Measurements from ENCODE around the gene SYNGAP1. TPM values are rescaled to one million over a fixed set of nuclear protein-coding genes. Genes with fewer than 3 reads are reported as not detected.

The SYNGAP1 gene
- polyA plus RNA-seq, 1 donor (not counting 4 experiments of a cell fraction or from before 2014, with no cell fraction given), result 2.1 TPM

DNA sequence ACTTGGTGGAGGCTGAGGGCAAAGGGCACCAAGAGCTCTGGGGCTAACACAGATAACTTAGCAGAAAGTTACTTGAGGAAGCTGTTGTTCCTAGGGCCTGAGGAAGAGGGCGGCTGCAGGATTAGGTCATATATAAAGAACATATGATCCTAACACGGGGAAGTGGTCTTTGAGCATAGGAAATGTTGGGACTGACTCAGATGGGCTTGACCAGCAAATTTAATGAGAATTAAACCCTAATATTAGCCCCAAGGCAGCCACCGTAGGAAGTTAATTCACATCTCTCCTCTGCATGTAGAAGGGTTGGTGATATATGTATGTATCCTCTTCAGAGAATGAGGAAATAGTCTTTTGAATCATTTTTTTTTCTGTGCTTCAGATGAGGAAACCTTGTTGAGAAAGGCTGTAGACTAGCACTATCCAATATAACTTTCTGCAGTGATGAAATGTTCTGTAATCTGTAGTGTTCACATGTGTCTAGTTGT lies 25.3 kb downstream of the SYNGAP1 start:
- Histone ChIP-seq H3K27me3 (ENCODE audit: control insufficient read depth, extremely low read depth, insufficient read depth, low read length) (no peaks in the 10 kb centered on the region), H2AFZ (ENCODE audit: control insufficient read depth, low read length) (no peak overlapping the region), H3K79me2 (ENCODE audit: control insufficient read depth, insufficient read depth, low read length) (no peaks in the 10 kb centered on the region), H3K4me3 (ENCODE audit: control insufficient read depth in 2 of 3, extremely low read depth in 1 of 3, insufficient read depth in 2 of 3, low read depth in 1 of 3, low read length in 3 of 3) (no peak overlapping the region), H4K20me1 (ENCODE audit: control insufficient read depth, extremely low read depth, insufficient read depth, low read length) (no peaks in the 10 kb centered on the region), H3K9me3 (ENCODE audit: control insufficient read depth, low read depth, low read length) (no peaks in the 10 kb centered on the region), H3K9me1 (ENCODE audit: control insufficient read depth, extremely low read depth, insufficient read depth, low read length) (no peaks in the 10 kb centered on the region), H3K9ac (ENCODE audit: control insufficient read depth, extremely low read depth, insufficient read depth, low read length) (no peak overlapping the region), H3K36me3 (ENCODE audit: control insufficient read depth in 2 of 2, extremely low read depth in 1 of 2, insufficient read depth in 2 of 2, low read length in 2 of 2) (peaks cover 5 to 27% of the 10 kb centered on the region in 2 experiments), H3K27ac (ENCODE audit: control insufficient read depth, insufficient read depth, low read length) (no peak overlapping the region), H3K4me2 (ENCODE audit: control insufficient read depth, extremely low read depth, insufficient read depth, low read depth, low read length) (no peak overlapping the region), H3K4me1 (ENCODE audit: control insufficient read depth, extremely low read depth, insufficient read depth, low read length) (no peaks in the 10 kb centered on the region)
- DNase-seq (ENCODE audit: low read depth, low spot score) (no peak), FAIRE-seq (no peak)
- TF ChIP-seq CTCF (optimal IDR thresholded peaks at IDR 0.05 in 1 of 3, IDR thresholded peaks at IDR 0.05 in 1 of 3, conservative IDR thresholded peaks at IDR 0.05 in 1 of 3; ENCODE audit: extremely low read depth in 1 of 3, insufficient read depth in 2 of 3, low read length in 3 of 3) (no peak), EZH2 (IDR thresholded peaks at IDR 0.05; ENCODE audit: low read length) (no peak)
- dilution Hi-C loops (cut with MboI; ENCODE audit: extremely low pct_ligation_motif_present, low sequenced_read_pairs), result no loop called here

GRCh38 chr6:33446356-33446755 lies 26.5 kb downstream of the SYNGAP1 start:
- no peak overlapping the region for H2AFZ ChIP-seq (ENCODE audit: control insufficient read depth, low read length)
- H3K9ac ChIP-seq (ENCODE audit: control insufficient read depth, extremely low read depth, insufficient read depth, low read length), result no peak overlapping the region
- H4K20me1 ChIP-seq (ENCODE audit: control insufficient read depth, extremely low read depth, insufficient read depth, low read length), result no peaks in the 10 kb centered on the region
- no peak overlapping the region for H3K27ac ChIP-seq (ENCODE audit: control insufficient read depth, insufficient read depth, low read length)
- H3K4me1 ChIP-seq (ENCODE audit: control insufficient read depth, extremely low read depth, insufficient read depth, low read length), result no peaks in the 10 kb centered on the region
- no peak for FAIRE-seq
- no peak for DNase-seq (ENCODE audit: low read depth, low spot score)
- H3K4me3 ChIP-seq (ENCODE audit: control insufficient read depth in 2 of 3, extremely low read depth in 1 of 3, insufficient read depth in 2 of 3, low read depth in 1 of 3, low read length in 3 of 3), result no peak overlapping the region
- dilution Hi-C loops (cut with MboI; ENCODE audit: extremely low pct_ligation_motif_present, low sequenced_read_pairs), result no loop called here
- no peak overlapping the region for H3K4me2 ChIP-seq (ENCODE audit: control insufficient read depth, extremely low read depth, insufficient read depth, low read depth, low read length)
- no peaks in the 10 kb centered on the region for H3K9me3 ChIP-seq (ENCODE audit: control insufficient read depth, low read depth, low read length)
- no peaks in the 10 kb centered on the region for H3K27me3 ChIP-seq (ENCODE audit: control insufficient read depth, extremely low read depth, insufficient read depth, low read length)
- no peak for TF ChIP-seq CTCF (optimal IDR thresholded peaks at IDR 0.05 in 1 of 3, IDR thresholded peaks at IDR 0.05 in 1 of 3, conservative IDR thresholded peaks at IDR 0.05 in 1 of 3; ENCODE audit: extremely low read depth in 1 of 3, insufficient read depth in 2 of 3, low read length in 3 of 3)
- no peak for TF ChIP-seq EZH2 (IDR thresholded peaks at IDR 0.05; ENCODE audit: low read length)
- peaks cover 5 to 24% of the 10 kb centered on the region in 2 experiments for H3K36me3 ChIP-seq (ENCODE audit: control insufficient read depth in 2 of 2, extremely low read depth in 1 of 2, insufficient read depth in 2 of 2, low read length in 2 of 2)
- no peaks in the 10 kb centered on the region for H3K9me1 ChIP-seq (ENCODE audit: control insufficient read depth, extremely low read depth, insufficient read depth, low read length)
- no peaks in the 10 kb centered on the region for H3K79me2 ChIP-seq (ENCODE audit: control insufficient read depth, insufficient read depth, low read length)
